ENCODE measurements around the gene CFAP251.
"Not testable (repeated sequence)": the region's sequence is repeated elsewhere in the genome, so short reads cannot be mapped to it uniquely, and the experiment has no call there.

Gene CFAP251

GRCh38 chr12:121917950-121918678 is at the start of gene CFAP251:
CFAP251 (plus strand) TSS chr12:121918592; CDS start chr12:121921306, 2,714 bp downstream.
- DNase-seq: no peak

- not testable (repeated sequence) for DNase-seq
These were observed 49.2 kb upstream of the CFAP251 start for GRCh38 chr12:121869229-121869628.

GRCh38 chr12:121871467-121871866 is 46.9 kb upstream of the CFAP251 start:
- DNase-seq: no peak

- peak; percentile 98 for DNase-seq
These were observed 45.7 kb upstream of the CFAP251 start for GRCh38 chr12:121872546-121873215.

- DNase-seq: peak; percentile 22
These were observed 45.2 kb upstream of the CFAP251 start for GRCh38 chr12:121873216-121873569.

GRCh38 chr12:121874071-121874470 is 44.3 kb upstream of the CFAP251 start:
- DNase-seq: no peak

- DNase-seq: no peak
These were observed 42.8 kb upstream of the CFAP251 start for GRCh38 chr12:121875582-121875981.

GRCh38 chr12:121876080-121876447 is 42.3 kb upstream of the CFAP251 start:
- not testable (repeated sequence) for DNase-seq

GRCh38 chr12:121883315-121883660 is 35.1 kb upstream of the CFAP251 start:
- DNase-seq: no peak

- peak; percentile 60 for DNase-seq
These were observed 33.3 kb upstream of the CFAP251 start for GRCh38 chr12:121885129-121885528.

- no peak for DNase-seq
These were observed 30.3 kb upstream of the CFAP251 start for GRCh38 chr12:121888083-121888477.

- DNase-seq: peak; percentile 99
These were observed 29.7 kb upstream of the CFAP251 start, which contains the start of gene PSMD9 for GRCh38 chr12:121888478-121889273. PSMD9 (plus strand) TSS chr12:121888790; CDS start chr12:121888857, 67 bp downstream.

- DNase-seq: no peak
These were observed 29.1 kb upstream of the CFAP251 start for GRCh38 chr12:121889274-121889624.

- not testable (repeated sequence) for DNase-seq
These were observed 28.7 kb upstream of the CFAP251 start for GRCh38 chr12:121889661-121890060.

GRCh38 chr12:121892673-121893561 is 25.5 kb upstream of the CFAP251 start:
- no peak for DNase-seq

- DNase-seq: peak; percentile 63
These were observed 24.4 kb upstream of the CFAP251 start for GRCh38 chr12:121893961-121894460.

GRCh38 chr12:121894633-121895032 is 23.8 kb upstream of the CFAP251 start:
- DNase-seq: no peak

GRCh38 chr12:121898287-121898686 is 20.1 kb upstream of the CFAP251 start:
- no peak for DNase-seq

- DNase-seq: no peak
These were observed 18.8 kb upstream of the CFAP251 start for GRCh38 chr12:121899590-121899989.

GRCh38 chr12:121903202-121903601 is 15.2 kb upstream of the CFAP251 start:
- no peak for DNase-seq

- DNase-seq: no peak
These were observed 12.6 kb upstream of the CFAP251 start for GRCh38 chr12:121905746-121906145.

GRCh38 chr12:121908702-121909101 is 9.7 kb upstream of the CFAP251 start:
- DNase-seq: no peak
